ENCODE results near the gene IGFL1. TPM values are rescaled to one million over a fixed set of nuclear protein-coding genes. Genes with fewer than 3 reads are reported as not detected.
A peak's percentile ranks its signal among the peaks of the same experiment; 100 is the strongest.
"Not testable (repeated sequence)": the region's sequence is repeated elsewhere in the genome, so short reads cannot be mapped to it uniquely, and the experiment has no call there.

The IGFL1 gene
- total RNA-seq, 1 donor from 2014 or later: not detected

- H3K4me1 Mint-ChIP-seq (ENCODE audit: low read depth, unreplicated experiment): peaks cover 8% of the 10 kb centered on the region
- H3K4me3 Mint-ChIP-seq (ENCODE audit: unreplicated experiment): no peak overlapping the region
- peak overlapping the region; percentile 34 for H3K27ac Mint-ChIP-seq (ENCODE audit: unreplicated experiment)
- Histone ChIP-seq H3K4me1 (ENCODE audit: insufficient read depth, low read length) (no peaks in the 10 kb centered on the region), H3K27me3 (ENCODE audit: insufficient read depth, low read length) (peaks cover 51% of the 10 kb centered on the region), H3K4me3 (ENCODE audit: insufficient read depth, low read depth, low read length) (no peak overlapping the region), H4K20me1 (ENCODE audit: insufficient read depth, low read length) (no peaks in the 10 kb centered on the region), H3K36me3 (ENCODE audit: insufficient read depth, low read length) (no peaks in the 10 kb centered on the region), H3K9ac (ENCODE audit: low read length) (no peak overlapping the region), H2AFZ (ENCODE audit: low read depth, low read length) (no peak overlapping the region), H3K79me2 (ENCODE audit: insufficient read depth, low read length) (no peaks in the 10 kb centered on the region), H3K4me2 (ENCODE audit: low read length) (no peak overlapping the region), H3K27ac (ENCODE audit: low read depth, low read length) (no peak overlapping the region), H3K9me3 (ENCODE audit: insufficient read depth, low read depth, low read length) (peaks cover 2% of the 10 kb centered on the region)
- H3K9me3 Mint-ChIP-seq (ENCODE audit: unreplicated experiment): no peaks in the 10 kb centered on the region
- no peak for TF ChIP-seq CTCF (IDR thresholded peaks at IDR 0.05; ENCODE audit: insufficient read depth, low read depth, low read length)
- TF ChIP-seq EZH2 (IDR thresholded peaks at IDR 0.05; ENCODE audit: insufficient read depth, low read length): no peak
- FAIRE-seq (no peak), DNase-seq (ENCODE audit: low read depth) (no peak)
- peaks cover 2% of the 10 kb centered on the region for H3K36me3 Mint-ChIP-seq (ENCODE audit: low read depth, unreplicated experiment)
- peaks cover 15% of the 10 kb centered on the region for H3K27me3 Mint-ChIP-seq (ENCODE audit: low read depth, unreplicated experiment)
Observed at GRCh38 chr19:46256855-46257254, 27.3 kb downstream of the IGFL1 start.

DNA sequence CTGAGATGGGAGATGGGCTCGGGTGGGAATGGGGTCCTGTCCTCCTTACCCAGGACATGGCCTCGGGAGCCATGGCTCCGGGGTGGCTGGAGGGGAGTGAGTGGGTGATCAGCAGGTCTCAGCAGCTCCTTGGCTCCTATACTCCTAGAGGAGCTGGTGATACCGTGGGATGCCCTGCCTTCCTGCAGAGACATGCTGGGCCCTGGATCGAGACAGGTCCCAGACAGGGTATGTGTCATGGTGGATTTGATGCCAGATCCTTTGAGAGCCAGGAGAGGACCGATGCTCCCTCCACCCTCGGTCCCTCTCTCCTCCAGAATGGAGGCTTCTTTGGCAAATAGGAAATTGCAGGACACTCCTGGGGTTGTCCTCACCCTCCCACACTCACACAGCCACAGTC, 32.0 kb downstream of the IGFL1 start:
- not testable (repeated sequence) for H3K27ac ChIP-seq (ENCODE audit: low read depth, low read length); H3K9ac ChIP-seq (ENCODE audit: low read length); H2AFZ ChIP-seq (ENCODE audit: low read depth, low read length); H3K4me2 ChIP-seq (ENCODE audit: low read length); H3K9me3 Mint-ChIP-seq (ENCODE audit: unreplicated experiment); H3K4me3 ChIP-seq (ENCODE audit: insufficient read depth, low read depth, low read length); H3K36me3 Mint-ChIP-seq (ENCODE audit: low read depth, unreplicated experiment); DNase-seq (ENCODE audit: low read depth); H3K36me3 ChIP-seq (ENCODE audit: insufficient read depth, low read length); H3K9me3 ChIP-seq (ENCODE audit: insufficient read depth, low read depth, low read length); H3K4me3 Mint-ChIP-seq (ENCODE audit: unreplicated experiment); H3K27me3 Mint-ChIP-seq (ENCODE audit: low read depth, unreplicated experiment); H4K20me1 ChIP-seq (ENCODE audit: insufficient read depth, low read length); H3K27ac Mint-ChIP-seq (ENCODE audit: unreplicated experiment); H3K79me2 ChIP-seq (ENCODE audit: insufficient read depth, low read length); FAIRE-seq
- peaks cover 27% of the 10 kb centered on the region for H3K4me1 Mint-ChIP-seq (ENCODE audit: low read depth, unreplicated experiment)
- peaks cover 46% of the 10 kb centered on the region for H3K27me3 ChIP-seq (ENCODE audit: insufficient read depth, low read length)
- peaks cover 11% of the 10 kb centered on the region for H3K4me1 ChIP-seq (ENCODE audit: insufficient read depth, low read length)

DNA sequence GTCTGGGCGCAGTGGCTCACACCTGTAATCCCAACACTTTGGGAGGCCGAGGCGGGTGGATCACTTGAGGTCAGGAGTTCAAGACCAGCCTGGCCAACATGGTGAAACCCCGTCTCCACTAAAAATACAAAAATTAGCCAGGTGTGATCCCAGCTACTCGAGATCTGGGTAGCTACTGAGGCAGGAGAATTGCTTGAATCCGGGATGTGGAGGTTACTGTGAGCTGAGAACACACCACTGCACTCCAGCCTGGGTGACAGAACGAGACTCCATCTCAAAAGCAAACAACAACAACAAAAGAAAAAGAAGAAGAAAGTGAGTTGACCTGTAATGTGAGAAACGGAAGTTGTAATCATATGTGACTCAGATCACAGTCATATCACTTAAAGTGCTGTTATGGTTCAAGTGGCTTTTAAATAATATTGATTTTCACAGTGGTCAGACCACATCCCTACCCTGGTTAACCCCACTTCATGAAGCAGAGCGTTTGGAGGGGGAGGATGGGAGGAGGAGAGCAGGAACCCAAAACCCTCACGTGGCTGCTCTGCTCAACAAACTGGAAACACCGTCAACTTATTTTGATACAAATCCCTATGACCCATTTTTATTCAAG, 33.2 kb downstream of the IGFL1 start:
- H3K27ac Mint-ChIP-seq (ENCODE audit: unreplicated experiment): peak overlapping the region; percentile 81
- not testable (repeated sequence) for H4K20me1 ChIP-seq (ENCODE audit: insufficient read depth, low read length); H2AFZ ChIP-seq (ENCODE audit: low read depth, low read length); H3K27me3 Mint-ChIP-seq (ENCODE audit: low read depth, unreplicated experiment); H3K27ac ChIP-seq (ENCODE audit: low read depth, low read length); H3K79me2 ChIP-seq (ENCODE audit: insufficient read depth, low read length); H3K4me3 ChIP-seq (ENCODE audit: insufficient read depth, low read depth, low read length); H3K36me3 Mint-ChIP-seq (ENCODE audit: low read depth, unreplicated experiment); H3K36me3 ChIP-seq (ENCODE audit: insufficient read depth, low read length); H3K4me3 Mint-ChIP-seq (ENCODE audit: unreplicated experiment); H3K9me3 ChIP-seq (ENCODE audit: insufficient read depth, low read depth, low read length); H3K9ac ChIP-seq (ENCODE audit: low read length); H3K9me3 Mint-ChIP-seq (ENCODE audit: unreplicated experiment)
- Histone ChIP-seq H3K4me1 (ENCODE audit: insufficient read depth, low read length) (peaks cover 11% of the 10 kb centered on the region), H3K4me2 (ENCODE audit: low read length) (peak overlapping the region; percentile 45), H3K27me3 (ENCODE audit: insufficient read depth, low read length) (peaks cover 43% of the 10 kb centered on the region)
- FAIRE-seq: peak; percentile 52
- H3K4me1 Mint-ChIP-seq (ENCODE audit: low read depth, unreplicated experiment): peaks cover 24% of the 10 kb centered on the region
- peak; percentile 88 for DNase-seq (ENCODE audit: low read depth)

- H3K4me2 ChIP-seq (ENCODE audit: low read length); H3K36me3 ChIP-seq (ENCODE audit: insufficient read depth, low read length); H4K20me1 ChIP-seq (ENCODE audit: insufficient read depth, low read length); H3K9me3 Mint-ChIP-seq (ENCODE audit: unreplicated experiment); H3K79me2 ChIP-seq (ENCODE audit: insufficient read depth, low read length); FAIRE-seq; H2AFZ ChIP-seq (ENCODE audit: low read depth, low read length); H3K9ac ChIP-seq (ENCODE audit: low read length); H3K27me3 Mint-ChIP-seq (ENCODE audit: low read depth, unreplicated experiment); H3K36me3 Mint-ChIP-seq (ENCODE audit: low read depth, unreplicated experiment); H3K27ac ChIP-seq (ENCODE audit: low read depth, low read length); H3K9me3 ChIP-seq (ENCODE audit: insufficient read depth, low read depth, low read length); H3K4me3 ChIP-seq (ENCODE audit: insufficient read depth, low read depth, low read length); DNase-seq (ENCODE audit: low read depth): not testable (repeated sequence)
- Histone ChIP-seq H3K4me1 (ENCODE audit: insufficient read depth, low read length) (peaks cover 11% of the 10 kb centered on the region), H3K27me3 (ENCODE audit: insufficient read depth, low read length) (peaks cover 53% of the 10 kb centered on the region)
- peak overlapping the region; percentile 67 for H3K4me3 Mint-ChIP-seq (ENCODE audit: unreplicated experiment)
- peak overlapping the region; percentile 88 for H3K27ac Mint-ChIP-seq (ENCODE audit: unreplicated experiment)
- H3K4me1 Mint-ChIP-seq (ENCODE audit: low read depth, unreplicated experiment): peaks cover 25% of the 10 kb centered on the region
Observed at GRCh38 chr19:46264801-46265200, 35.3 kb downstream of the IGFL1 start.

Data from astrocyte (in vitro differentiated cells and primary cell).